Esophagus (tissue), 2 donors: ENCODE results near the gene GRIN2C. TPM values are rescaled to one million over a fixed set of nuclear protein-coding genes. Genes with fewer than 3 reads are reported as not detected.

ENCODE experiments used
- H3K27ac ChIP-seq, 2 donors: one replicate each; pipeline ENCODE4 v1.5.1; 2013; ENCODE audit warnings: low read depth in 2 of 2, mild to moderate bottlenecking in 2 of 2, inconsistent platforms in 1 of 2, low read length in 1 of 2, moderate library complexity in 1 of 2
- H3K27me3 ChIP-seq, 2 donors: one replicate each; pipeline ENCODE4 v1.6.1; 2013; ENCODE audit warnings: low read length in 2 of 2, control low read depth in 1 of 2, mild to moderate bottlenecking in 1 of 2; ENCODE audit not compliant: insufficient read depth in 2 of 2, control insufficient read depth in 1 of 2
- H3K36me3 ChIP-seq, 2 donors: one replicate each; pipeline ENCODE4 v1.6.1; 2013; ENCODE audit warnings: low read length in 1 of 2; ENCODE audit not compliant: control insufficient read depth in 2 of 2, insufficient read depth in 2 of 2
- H3K4me1 ChIP-seq, 2 donors: one replicate each; pipeline ENCODE4 v1.6.1; 2013; ENCODE audit warnings: low read length in 1 of 2; ENCODE audit not compliant: control insufficient read depth in 2 of 2, insufficient read depth in 2 of 2
- H3K4me3 ChIP-seq, 2 donors: one replicate each; pipeline ENCODE4 v1.5.1; 2013; ENCODE audit warnings: low read length in 2 of 2, mild to moderate bottlenecking in 2 of 2, low read depth in 1 of 2, moderate library complexity in 1 of 2
- H3K9me3 ChIP-seq, 2 donors: one replicate each; pipeline ENCODE4 v1.6.1; 2013; ENCODE audit warnings: mild to moderate bottlenecking in 2 of 2, low read depth in 1 of 2, low read length in 1 of 2, moderate library complexity in 1 of 2; ENCODE audit not compliant: control insufficient read depth in 2 of 2, insufficient read depth in 1 of 2
- WGBS, 2 donors: extraction: QIAGEN DNeasy Blood & Tissue Kit; methylation state at CpG; one replicate each; pipeline ENCODE4 v1.1.7; 2013; 5-methylcytosine and 5-hydroxymethylcytosine counted together
- polyA plus RNA-seq, 2 donors: library from polyadenylated mRNA; stranded (reverse); fragments of 200-250 nt; gene quantifications; one replicate each; pipeline ENCODE4 v1.2.3, GENCODE V29; 2013
- donor health status: healthy with polysubstance abuse.
- donor health status: Bipolar disorder and iron deficiency.

Gene GRIN2C
- polyA plus RNA-seq, 2 donors = 0.08 to 0.10 TPM

DNA sequence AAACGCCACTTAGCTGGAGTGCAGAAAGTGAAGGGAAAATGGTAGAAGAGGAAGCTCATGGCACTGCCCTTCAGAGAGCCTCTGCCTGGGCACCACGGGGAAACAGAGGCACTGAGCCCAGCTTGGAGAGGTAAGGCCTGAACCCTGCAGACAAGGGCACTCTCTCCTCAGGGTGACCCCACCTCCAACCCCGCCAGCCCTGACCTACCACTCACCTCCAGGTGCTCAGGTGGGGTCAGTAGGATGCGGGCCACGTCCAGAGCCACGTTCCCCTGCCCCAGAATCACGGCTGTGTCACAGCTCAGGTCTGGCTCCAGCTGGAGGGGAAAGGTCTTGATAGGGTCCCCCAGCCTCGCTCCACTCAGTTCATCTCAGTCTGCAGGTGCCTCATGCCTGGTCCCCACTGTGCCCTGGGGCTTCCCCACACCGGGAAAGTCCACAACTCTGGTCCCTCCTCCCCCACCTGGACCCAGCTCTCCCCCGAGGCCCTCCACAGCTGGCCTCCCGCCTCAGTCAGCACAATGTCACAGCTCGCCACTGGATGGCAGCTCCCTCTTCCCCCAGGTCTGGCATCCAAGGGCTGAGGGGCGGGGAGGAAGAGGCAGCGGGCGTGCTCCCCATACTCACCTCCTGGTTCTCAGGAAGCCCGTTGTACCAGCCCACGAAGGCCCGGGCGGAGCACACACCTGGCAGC is 6.0 kb upstream of the GRIN2C start:
- peaks cover 0 to 7% of the 10 kb centered on the region in 2 donors for H3K27me3 ChIP-seq
- WGBS, 2 donors = 69 to 78% methylated on average over 18 to 19 of the region's 19 CpGs
- H3K9me3 ChIP-seq = no peaks in the 10 kb centered on the region
- H3K27ac ChIP-seq = no peak overlapping the region
- H3K4me1 ChIP-seq = peaks cover 7 to 10% of the 10 kb centered on the region in 2 donors
- peaks cover 0 to 15% of the 10 kb centered on the region in 2 donors for H3K36me3 ChIP-seq
- H3K4me3 ChIP-seq = no peak overlapping the region

DNA sequence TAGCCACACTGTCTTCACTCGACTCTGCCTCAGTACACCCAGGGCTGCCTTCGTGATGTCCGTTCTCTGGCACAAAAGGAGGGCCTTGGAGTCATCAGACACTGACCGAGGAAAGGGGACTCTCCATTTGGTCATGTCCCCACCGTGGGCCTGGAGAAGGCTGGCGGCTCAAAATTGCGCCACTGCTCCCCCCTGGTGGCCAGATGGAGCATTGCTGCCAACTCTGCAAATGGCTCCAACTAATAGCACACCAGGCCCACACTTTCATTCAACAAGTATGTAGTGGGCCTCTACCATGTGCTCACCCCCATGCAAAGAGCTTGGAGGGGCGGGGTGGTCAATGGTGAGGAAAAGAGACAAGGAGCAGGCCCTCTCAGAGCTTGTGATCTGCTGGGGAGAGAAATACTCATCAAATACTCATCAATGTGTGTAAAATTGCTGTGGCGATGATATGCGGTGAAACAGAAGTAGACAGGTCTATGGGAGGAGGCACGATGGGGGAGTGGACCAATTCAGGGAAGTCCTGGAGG is 5.2 kb upstream of the GRIN2C start:
- H3K9me3 ChIP-seq = no peaks in the 10 kb centered on the region
- peaks cover 7 to 10% of the 10 kb centered on the region in 2 donors for H3K4me1 ChIP-seq
- 25 to 26% methylated on average over 11 of the region's 11 CpGs for WGBS, 2 donors
- no peak overlapping the region for H3K27ac ChIP-seq
- H3K36me3 ChIP-seq = peaks cover 0 to 13% of the 10 kb centered on the region in 2 donors
- no peak overlapping the region for H3K4me3 ChIP-seq
- peaks cover 0 to 14% of the 10 kb centered on the region in 2 donors for H3K27me3 ChIP-seq

DNA sequence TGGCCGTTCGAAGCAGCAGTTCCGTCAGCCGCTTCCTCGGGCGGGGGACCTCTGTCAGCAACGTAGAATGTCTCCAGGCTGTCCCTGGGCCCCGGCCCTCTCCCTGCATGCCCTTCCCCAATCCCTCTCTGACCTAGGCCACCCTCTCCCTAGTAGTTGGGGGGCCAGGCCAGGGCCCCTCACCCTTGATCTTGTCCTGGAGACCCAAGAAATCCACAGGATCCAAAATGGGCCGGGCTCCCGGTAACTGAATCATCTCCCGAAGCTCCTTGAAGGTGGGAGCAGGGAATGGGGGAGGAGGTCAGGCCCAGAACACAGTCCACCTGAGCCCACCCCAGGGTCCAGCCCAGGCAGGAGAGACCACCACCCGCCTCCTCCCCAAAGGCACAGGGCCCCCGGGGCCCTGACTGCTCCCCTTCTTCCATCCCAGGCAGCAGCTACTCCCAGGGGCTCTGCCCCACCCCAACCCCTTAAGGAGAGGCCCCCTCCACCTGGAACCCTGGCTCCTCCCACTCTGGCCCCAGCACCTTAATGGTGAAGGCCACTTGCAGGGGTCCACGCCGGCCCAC is 4.7 kb upstream of the GRIN2C start:
- H3K27me3 ChIP-seq = peaks cover 0 to 19% of the 10 kb centered on the region in 2 donors

DNA sequence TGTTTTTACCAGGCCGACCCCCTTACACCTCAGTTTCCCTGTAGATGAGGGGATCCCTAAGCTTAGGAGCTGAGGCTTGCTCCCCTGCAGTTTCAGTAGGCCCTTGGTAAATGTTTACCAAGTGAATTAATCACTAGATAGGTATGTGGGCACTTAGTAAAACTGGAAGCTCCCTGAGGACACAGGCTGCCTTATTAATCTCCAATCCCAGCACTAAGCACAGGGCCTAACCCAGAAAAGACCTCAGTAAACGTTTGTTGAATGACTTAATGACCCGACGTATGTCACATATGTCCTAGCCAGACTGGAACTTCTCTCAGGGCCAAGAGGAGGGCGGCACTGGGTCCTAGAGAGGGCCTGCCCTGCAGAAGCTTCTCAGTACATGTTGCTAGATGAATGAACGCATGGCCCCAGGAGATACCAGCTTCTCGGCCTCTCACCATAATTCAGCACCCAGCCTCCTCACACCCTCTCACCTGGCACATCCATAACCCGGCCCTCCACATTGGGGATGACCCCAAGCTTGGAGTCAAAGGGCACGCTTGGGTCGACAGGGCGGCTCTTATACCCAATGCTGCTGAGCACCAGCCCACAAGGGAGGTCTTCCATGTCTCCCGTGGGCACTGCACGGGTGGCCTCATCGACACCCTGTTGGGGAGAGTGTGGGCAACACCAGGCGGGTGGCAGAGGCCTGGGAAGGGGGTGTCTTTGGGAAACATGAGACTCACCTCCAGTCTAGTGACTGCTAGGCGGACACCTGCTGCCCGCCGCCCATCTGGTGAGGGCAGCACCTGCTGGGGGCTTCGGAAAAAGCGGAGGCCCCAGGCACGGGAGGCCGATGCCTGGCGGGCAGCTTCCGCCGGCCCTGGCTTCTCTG is 4.0 kb upstream of the GRIN2C start:
- H3K36me3 ChIP-seq = peaks cover 0 to 10% of the 10 kb centered on the region in 2 donors
- H3K27me3 ChIP-seq = peaks cover 0 to 24% of the 10 kb centered on the region in 2 donors
- no peak overlapping the region for H3K27ac ChIP-seq
- no peak overlapping the region for H3K4me3 ChIP-seq
- H3K4me1 ChIP-seq = peaks cover 7 to 10% of the 10 kb centered on the region in 2 donors
- WGBS, 2 donors = 86 to 90% methylated on average over 19 to 25 of the region's 25 CpGs
- H3K9me3 ChIP-seq = no peaks in the 10 kb centered on the region

More for the DNA sequence above, 4.7 kb upstream of the GRIN2C start:
- peaks cover 7 to 10% of the 10 kb centered on the region in 2 donors for H3K4me1 ChIP-seq
- WGBS, 2 donors = 90 to 92% methylated on average over 15 of the region's 15 CpGs
- no peak overlapping the region for H3K4me3 ChIP-seq
- no peaks in the 10 kb centered on the region for H3K9me3 ChIP-seq
- H3K27ac ChIP-seq = no peak overlapping the region
- peaks cover 0 to 10% of the 10 kb centered on the region in 2 donors for H3K36me3 ChIP-seq

DNA sequence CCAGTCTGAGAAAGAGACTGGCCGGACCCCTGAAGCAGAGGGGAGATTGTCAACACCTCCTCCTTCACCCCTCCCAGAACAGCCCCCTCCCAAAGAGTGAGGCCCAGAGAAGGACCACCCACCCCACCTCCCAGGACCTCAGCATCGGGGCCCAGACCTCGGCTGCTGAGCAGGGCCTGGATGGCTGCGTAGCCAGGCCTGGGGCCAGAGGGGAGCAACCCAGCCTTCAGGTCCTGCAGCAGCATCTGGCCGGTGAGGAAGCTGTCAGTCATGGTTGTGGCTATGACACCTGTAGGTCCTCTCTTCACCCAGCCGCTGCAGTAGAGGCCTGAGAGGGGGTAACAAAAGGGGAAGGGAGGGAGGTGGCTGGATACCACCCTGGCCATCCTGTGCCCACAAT is 3.2 kb upstream of the GRIN2C start:
- no peak overlapping the region for H3K27ac ChIP-seq

DNA sequence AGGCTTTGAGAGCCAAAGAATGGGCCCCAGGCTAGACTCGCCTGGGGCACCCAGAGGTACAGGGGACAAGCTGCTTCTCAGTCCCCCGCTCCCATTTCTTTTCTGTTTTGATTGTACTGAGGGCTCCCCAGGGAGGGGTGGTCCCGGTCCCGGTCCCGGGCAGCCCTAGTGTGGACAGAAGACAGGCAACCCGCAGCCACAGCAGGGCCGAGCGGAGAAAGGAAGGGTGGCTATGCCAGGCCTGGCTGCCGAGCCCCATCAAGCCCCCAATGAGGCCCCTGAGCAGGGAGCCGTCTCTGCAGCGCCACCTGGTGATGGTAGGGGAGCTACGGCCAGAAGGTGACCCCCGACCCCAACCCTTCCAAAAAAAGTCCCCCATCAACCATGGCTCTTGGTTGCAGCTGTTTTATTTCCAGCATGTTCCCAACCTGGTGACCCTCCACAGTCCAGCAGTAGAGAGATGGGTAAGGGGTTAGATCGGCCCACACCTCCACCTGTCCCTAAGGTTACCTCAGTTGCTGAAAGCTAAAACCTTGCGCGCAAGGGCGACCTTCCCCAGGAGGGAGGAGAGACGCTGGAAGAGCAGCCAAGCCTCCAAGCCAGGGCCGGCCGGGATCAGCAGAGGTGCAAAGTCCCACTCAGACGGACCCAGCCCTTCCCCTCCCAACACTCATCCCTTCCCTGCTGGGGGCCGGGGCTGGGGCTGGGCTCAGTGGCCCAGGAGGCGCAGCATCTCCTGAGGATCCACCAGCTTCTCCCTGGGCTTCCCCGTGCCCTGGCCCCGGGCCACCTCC is 2.6 kb upstream of the GRIN2C start:
- Histone ChIP-seq H3K36me3 (peaks cover 0 to 10% of the 10 kb centered on the region in 2 donors), H3K4me3 (peak overlapping the region in 1 of 2 donors; percentile 16), H3K27ac (no peak overlapping the region), H3K9me3 (no peaks in the 10 kb centered on the region), H3K4me1 (peaks cover 7 to 10% of the 10 kb centered on the region in 2 donors), H3K27me3 (peaks cover 0 to 24% of the 10 kb centered on the region in 2 donors)
- WGBS, 2 donors = 47 to 51% methylated on average over 25 of the region's 25 CpGs

More for the DNA sequence above, 3.2 kb upstream of the GRIN2C start:
- H3K36me3 ChIP-seq = peaks cover 0 to 10% of the 10 kb centered on the region in 2 donors
- WGBS, 2 donors = 84 to 88% methylated on average over 6 of the region's 6 CpGs
- H3K27me3 ChIP-seq = peaks cover 0 to 24% of the 10 kb centered on the region in 2 donors
- H3K4me1 ChIP-seq = peaks cover 7 to 10% of the 10 kb centered on the region in 2 donors
- no peaks in the 10 kb centered on the region for H3K9me3 ChIP-seq
- H3K4me3 ChIP-seq = no peak overlapping the region

DNA sequence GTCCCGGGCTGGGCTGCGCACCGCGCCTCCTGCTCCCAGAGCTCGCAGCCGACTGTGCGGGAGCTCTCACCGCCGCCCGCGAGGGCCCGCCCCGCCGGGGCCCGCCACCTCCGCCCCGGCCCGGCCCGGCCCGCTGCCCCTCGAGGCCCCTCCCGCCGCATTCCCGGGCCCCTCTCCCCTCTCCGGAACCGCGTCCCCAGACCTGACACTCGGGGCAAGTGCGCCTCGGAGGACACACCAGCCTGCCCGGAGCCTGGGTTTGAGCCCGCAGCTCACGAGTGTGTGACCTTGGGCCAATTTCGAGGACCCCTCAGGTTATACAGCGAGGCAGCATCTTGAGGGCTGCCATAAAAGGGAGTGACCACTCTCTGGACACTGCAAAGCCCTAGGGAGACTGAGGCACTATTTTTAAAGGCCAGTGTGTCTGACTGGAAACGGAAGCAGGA is 2.0 kb upstream of the GRIN2C start:
- H3K4me3 ChIP-seq = peak overlapping the region in 1 of 2 donors; percentile 16
- 5 to 8% methylated on average over 9 to 36 of the region's 36 CpGs for WGBS, 2 donors
- H3K27ac ChIP-seq = no peak overlapping the region
- H3K36me3 ChIP-seq = peaks cover 0 to 10% of the 10 kb centered on the region in 2 donors
- peaks cover 0 to 28% of the 10 kb centered on the region in 2 donors for H3K27me3 ChIP-seq
- H3K4me1 ChIP-seq = peaks cover 7 to 10% of the 10 kb centered on the region in 2 donors
- no peaks in the 10 kb centered on the region for H3K9me3 ChIP-seq

DNA sequence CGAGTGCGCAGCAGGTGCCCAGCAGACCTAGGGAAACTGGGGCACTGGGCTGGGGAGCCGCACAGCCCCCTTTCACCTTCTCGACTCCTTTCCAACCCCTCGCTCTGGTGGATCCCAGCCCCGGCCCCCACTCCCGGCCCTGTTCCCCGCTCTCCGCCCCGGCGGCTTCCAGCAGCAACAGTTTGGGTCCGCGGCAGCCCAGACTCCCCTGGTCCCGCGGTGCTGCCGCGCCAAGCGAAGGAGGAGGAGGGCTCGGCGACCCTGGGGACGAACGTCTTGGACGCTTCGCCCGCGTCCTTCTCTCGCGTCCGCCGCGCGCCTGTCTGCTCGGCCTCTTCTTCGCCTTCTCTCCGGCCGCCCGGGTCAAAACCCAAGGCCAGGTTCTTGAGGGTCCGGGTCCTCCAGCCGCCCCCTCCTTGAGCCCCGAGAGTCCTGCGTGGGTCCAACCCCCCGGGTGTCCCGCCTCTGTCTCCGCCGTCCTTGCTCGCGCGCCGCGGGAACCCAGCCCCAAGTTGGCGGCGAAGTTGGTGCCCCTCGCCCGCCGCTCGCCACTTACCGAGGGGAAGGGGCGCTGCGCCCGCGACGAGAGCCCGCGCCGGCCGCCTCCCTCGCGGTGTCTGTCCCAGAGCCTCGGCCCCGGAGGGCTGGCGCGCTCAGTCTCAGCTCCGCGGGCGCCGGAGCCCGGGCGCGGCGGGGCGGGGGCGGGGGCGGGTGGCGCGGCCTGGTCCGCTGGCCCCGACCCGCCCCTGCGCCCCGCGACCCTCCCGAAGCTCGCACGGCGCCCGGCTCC is 1.4 kb upstream of the GRIN2C start:
- peaks cover 0 to 28% of the 10 kb centered on the region in 2 donors for H3K27me3 ChIP-seq
- peaks cover 0 to 5% of the 10 kb centered on the region in 2 donors for H3K36me3 ChIP-seq
- 1 to 2% methylated on average over 73 to 96 of the region's 96 CpGs for WGBS, 2 donors
- H3K9me3 ChIP-seq = no peaks in the 10 kb centered on the region
- H3K27ac ChIP-seq = no peak overlapping the region
- H3K4me1 ChIP-seq = peaks cover 7 to 10% of the 10 kb centered on the region in 2 donors
- peak overlapping the region in 1 of 2 donors; percentile 16 for H3K4me3 ChIP-seq
